GM12864 (cell line): ENCODE data around the gene DSCAM.

ENCODE experiments used
- DNase-seq: peaks from one replicate; pipeline ENCODE4 v3.0.0-alpha.2; 2011; ENCODE audit warnings: low read depth
- H3K4me3 ChIP-seq: 2 replicates; pipeline ENCODE4 v1.5.1; 2011; ENCODE audit warnings: mild to moderate bottlenecking, low read depth, low read length, control low read depth
- CTCF ChIP-seq: IDR thresholded peaks from 2 replicates; pipeline ENCODE4 v1.5.1; 2011; ENCODE audit warnings: low read depth, mild to moderate bottlenecking, moderate library complexity, low read length, control low read depth, inconsistent platforms; ENCODE audit errors: missing control alignments

Gene DSCAM

GRCh38 chr21:40051801-40052200, 795.2 kb downstream of the DSCAM start:
- DNase-seq, result no peak
- TF ChIP-seq CTCF, result no peak
- no peak overlapping the region for H3K4me3 ChIP-seq

GRCh38 chr21:40049931-40050290, 797.0 kb downstream of the DSCAM start:
- DNase-seq, result no peak
- no peak overlapping the region for H3K4me3 ChIP-seq
- TF ChIP-seq CTCF, result no peak

- no peak for DNase-seq
- H3K4me3 ChIP-seq, result no peak overlapping the region
- no peak for TF ChIP-seq CTCF
These were observed 797.7 kb downstream of the DSCAM start for GRCh38 chr21:40049031-40049930.

GRCh38 chr21:40047993-40048730, 798.8 kb downstream of the DSCAM start:
- TF ChIP-seq CTCF, result no peak
- no peak for DNase-seq
- H3K4me3 ChIP-seq, result no peak overlapping the region

- TF ChIP-seq CTCF, result no peak
These were observed 799.7 kb downstream of the DSCAM start for GRCh38 chr21:40047211-40047610.

GRCh38 chr21:40043866-40044265, 803.1 kb downstream of the DSCAM start:
- TF ChIP-seq CTCF, result no peak
- DNase-seq, result no peak
- H3K4me3 ChIP-seq, result no peak overlapping the region

More at GRCh38 chr21:40047211-40047610, 799.7 kb downstream of the DSCAM start:
- DNase-seq, result no peak
- no peak overlapping the region for H3K4me3 ChIP-seq
